Measurements from ENCODE around the gene FBXO22. TPM values are rescaled to one million over a fixed set of nuclear protein-coding genes. Genes with fewer than 3 reads are reported as not detected.

FBXO22 gene
- total and polyA plus RNA-seq, 2 donors (not counting 1 experiment from before 2014, with no cell fraction given) = 6.6 to 23.3 TPM

GRCh38 chr15:75952525-75952924, 48.8 kb downstream of the FBXO22 start:
- H3K4me2 ChIP-seq (replicated peaks; ENCODE audit: low read depth, low read length, poor library complexity, severe bottlenecking) = no peak overlapping the region
- no peak overlapping the region for H3K27ac ChIP-seq (ENCODE audit: low read length in 2 of 2)
- peaks cover 15% of the 10 kb centered on the region for H3K27me3 Mint-ChIP-seq
- no peak for DNase-seq
- no peaks in the 10 kb centered on the region for H3K36me3 ChIP-seq (replicated peaks in 1 of 2; ENCODE audit: control extremely low read depth in 1 of 2, control insufficient read depth in 1 of 2, extremely low read depth in 1 of 2, insufficient read depth in 2 of 2, low read length in 1 of 2)
- TF ChIP-seq, protein P1, sequence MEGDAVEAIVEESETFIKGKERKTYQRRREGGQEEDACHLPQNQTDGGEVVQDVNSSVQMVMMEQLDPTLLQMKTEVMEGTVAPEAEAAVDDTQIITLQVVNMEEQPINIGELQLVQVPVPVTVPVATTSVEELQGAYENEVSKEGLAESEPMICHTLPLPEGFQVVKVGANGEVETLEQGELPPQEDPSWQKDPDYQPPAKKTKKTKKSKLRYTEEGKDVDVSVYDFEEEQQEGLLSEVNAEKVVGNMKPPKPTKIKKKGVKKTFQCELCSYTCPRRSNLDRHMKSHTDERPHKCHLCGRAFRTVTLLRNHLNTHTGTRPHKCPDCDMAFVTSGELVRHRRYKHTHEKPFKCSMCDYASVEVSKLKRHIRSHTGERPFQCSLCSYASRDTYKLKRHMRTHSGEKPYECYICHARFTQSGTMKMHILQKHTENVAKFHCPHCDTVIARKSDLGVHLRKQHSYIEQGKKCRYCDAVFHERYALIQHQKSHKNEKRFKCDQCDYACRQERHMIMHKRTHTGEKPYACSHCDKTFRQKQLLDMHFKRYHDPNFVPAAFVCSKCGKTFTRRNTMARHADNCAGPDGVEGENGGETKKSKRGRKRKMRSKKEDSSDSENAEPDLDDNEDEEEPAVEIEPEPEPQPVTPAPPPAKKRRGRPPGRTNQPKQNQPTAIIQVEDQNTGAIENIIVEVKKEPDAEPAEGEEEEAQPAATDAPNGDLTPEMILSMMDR (IDR thresholded peaks at IDR 0.05) = no peak
- TF ChIP-seq EZH2 (IDR thresholded peaks at IDR 0.05; ENCODE audit: borderline replicate concordance, insufficient read depth, low read depth, low read length, poor library complexity, severe bottlenecking) = no peak
- no peak overlapping the region for H3K4me3 ChIP-seq (ENCODE audit: control extremely low read depth in 1 of 5, extremely low read depth in 1 of 5, insufficient read depth in 1 of 5, low read depth in 2 of 5, low read length in 4 of 5)
- H3K4me1 Mint-ChIP-seq = no peaks in the 10 kb centered on the region
- H2AFZ ChIP-seq (ENCODE audit: insufficient read depth, low read depth, low read length, poor library complexity, severe bottlenecking) = no peak overlapping the region
- no peaks in the 10 kb centered on the region for H4K20me1 ChIP-seq (ENCODE audit: control insufficient read depth, insufficient read depth, low read length, poor library complexity, severe bottlenecking)
- 100% methylated on average over 1 of the region's 4 CpGs for WGBS (ENCODE audit: insufficient coverage)
- H3K9ac ChIP-seq (ENCODE audit: low read length) = no peak overlapping the region
- ATAC-seq (ENCODE audit: low read depth) = no peak
- ChIA-PET POLR2A (no interaction called here), CTCF (no interaction called here)
- H3K27me3 ChIP-seq (replicated peaks in 1 of 4; ENCODE audit: control extremely low read depth in 1 of 4, control insufficient read depth in 3 of 4, insufficient read depth in 4 of 4, low read length in 3 of 4) = no peaks in the 10 kb centered on the region
- no peaks in the 10 kb centered on the region for H3K9me3 ChIP-seq (ENCODE audit: control extremely low read depth in 1 of 3, control insufficient read depth in 2 of 3, insufficient read depth in 1 of 3, low read length in 2 of 3)
- H3K79me2 ChIP-seq (ENCODE audit: control insufficient read depth, insufficient read depth, low read length) = no peaks in the 10 kb centered on the region
- intact Hi-C loops (cut with micrococcal nuclease) = no loop called here
- H3K4me3 Mint-ChIP-seq = no peak overlapping the region
- no peaks in the 10 kb centered on the region for H3K4me1 ChIP-seq (ENCODE audit: control insufficient read depth in 2 of 2, insufficient read depth in 2 of 2, low read length in 2 of 2)
- H3K9me3 Mint-ChIP-seq (ENCODE audit: insufficient read depth) = no peaks in the 10 kb centered on the region
- no peak overlapping the region for H3K27ac Mint-ChIP-seq

DNA sequence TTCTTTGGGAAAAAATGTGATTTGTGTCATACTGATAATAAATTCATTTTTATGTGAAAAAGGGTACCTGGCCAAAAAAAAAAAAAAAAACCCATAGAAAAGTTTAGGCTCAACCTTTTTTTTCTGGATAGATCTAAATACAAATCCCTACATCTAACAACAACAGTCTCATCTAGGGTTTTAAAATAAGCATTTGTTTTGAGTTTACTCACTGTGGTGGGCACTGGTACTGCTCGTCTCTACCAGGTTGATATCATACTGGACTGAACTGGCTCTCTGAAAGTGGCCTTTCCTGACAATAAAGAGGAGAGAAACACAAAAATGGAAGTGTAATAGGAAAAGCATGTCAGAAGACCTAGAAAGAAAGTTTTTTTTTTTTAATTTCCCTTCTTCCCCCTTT, 52.0 kb downstream of the FBXO22 start:
- Histone ChIP-seq H2AFZ (ENCODE audit: insufficient read depth, low read depth, low read length, poor library complexity, severe bottlenecking) (no peak overlapping the region), H3K9me3 (ENCODE audit: control extremely low read depth in 1 of 3, control insufficient read depth in 2 of 3, insufficient read depth in 1 of 3, low read length in 2 of 3) (no peaks in the 10 kb centered on the region), H3K27ac (ENCODE audit: low read length in 2 of 2) (no peak overlapping the region), H3K4me3 (ENCODE audit: control extremely low read depth in 1 of 5, extremely low read depth in 1 of 5, insufficient read depth in 1 of 5, low read depth in 2 of 5, low read length in 4 of 5) (no peak overlapping the region), H3K36me3 (replicated peaks in 1 of 2; ENCODE audit: control extremely low read depth in 1 of 2, control insufficient read depth in 1 of 2, extremely low read depth in 1 of 2, insufficient read depth in 2 of 2, low read length in 1 of 2) (no peaks in the 10 kb centered on the region), H3K4me1 (ENCODE audit: control insufficient read depth in 2 of 2, insufficient read depth in 2 of 2, low read length in 2 of 2) (no peaks in the 10 kb centered on the region), H3K9ac (ENCODE audit: low read length) (no peak overlapping the region), H3K4me2 (replicated peaks; ENCODE audit: low read depth, low read length, poor library complexity, severe bottlenecking) (no peak overlapping the region), H3K79me2 (ENCODE audit: control insufficient read depth, insufficient read depth, low read length) (no peaks in the 10 kb centered on the region), H3K27me3 (replicated peaks in 1 of 4; ENCODE audit: control extremely low read depth in 1 of 4, control insufficient read depth in 3 of 4, insufficient read depth in 4 of 4, low read length in 3 of 4) (no peaks in the 10 kb centered on the region), H4K20me1 (ENCODE audit: control insufficient read depth, insufficient read depth, low read length, poor library complexity, severe bottlenecking) (no peaks in the 10 kb centered on the region)
- ChIA-PET CTCF (no interaction called here), POLR2A (no interaction called here)
- ATAC-seq (ENCODE audit: low read depth) = no peak
- H3K9me3 Mint-ChIP-seq (ENCODE audit: insufficient read depth) = no peaks in the 10 kb centered on the region
- intact Hi-C loops (cut with micrococcal nuclease) = no loop called here
- 80% methylated on average over 1 of the region's 1 CpG for WGBS (ENCODE audit: insufficient coverage)
- no peak for DNase-seq
- no peak overlapping the region for H3K4me3 Mint-ChIP-seq
- peaks cover 20% of the 10 kb centered on the region for H3K27me3 Mint-ChIP-seq
- no peaks in the 10 kb centered on the region for H3K4me1 Mint-ChIP-seq
- no peak overlapping the region for H3K27ac Mint-ChIP-seq
- TF ChIP-seq EZH2 (IDR thresholded peaks at IDR 0.05; ENCODE audit: borderline replicate concordance, insufficient read depth, low read depth, low read length, poor library complexity, severe bottlenecking) = no peak
- TF ChIP-seq, protein P1 (IDR thresholded peaks at IDR 0.05) = no peak
